CD4-positive, alpha-beta T cell treated with Interleukin-10 for 1 hour (primary cell): ENCODE measurements around the gene SLC15A5.

Source experiments
- DNase-seq: peaks from one replicate; pipeline ENCODE4 v3.0.0-alpha.2; 2020

SLC15A5 gene

GRCh38 chr12:16171348-16171747, 106.1 kb downstream of the SLC15A5 start:
- no peak for DNase-seq

- DNase-seq = no peak
Observed at GRCh38 chr12:16168078-16168477, 109.4 kb downstream of the SLC15A5 start.

GRCh38 chr12:16166563-16167470, 110.7 kb downstream of the SLC15A5 start:
- DNase-seq = no peak

GRCh38 chr12:16165506-16165905, 112.0 kb downstream of the SLC15A5 start:
- DNase-seq = no peak

- DNase-seq = no peak
Observed at GRCh38 chr12:16163901-16164300, 113.6 kb downstream of the SLC15A5 start.

GRCh38 chr12:16163146-16163545, 114.3 kb downstream of the SLC15A5 start:
- no peak for DNase-seq

- no peak for DNase-seq
Observed at GRCh38 chr12:16159571-16159970, 117.9 kb downstream of the SLC15A5 start.

- no peak for DNase-seq
Observed at GRCh38 chr12:16158050-16158449, 119.4 kb downstream of the SLC15A5 start.

GRCh38 chr12:16155938-16156337, 121.5 kb downstream of the SLC15A5 start:
- DNase-seq = no peak

- DNase-seq = no peak
Observed at GRCh38 chr12:16154990-16155389, 122.5 kb downstream of the SLC15A5 start.

GRCh38 chr12:16152885-16153673, 124.4 kb downstream of the SLC15A5 start:
- DNase-seq = no peak

- no peak for DNase-seq
Observed at GRCh38 chr12:16150276-16150675, 127.2 kb downstream of the SLC15A5 start.

- no peak for DNase-seq
Observed at GRCh38 chr12:16148938-16149337, 128.5 kb downstream of the SLC15A5 start.
